HEK293T (cell line): ENCODE data around the gene TBX2.

Experiments
- CTCF ChIA-PET: fragments of 350-600 bp; formaldehyde crosslinking; extraction: SDS; loops from one replicate; lab custom pipeline; 2021; ENCODE audit warnings: antibody characterized with exemption, inconsistent platforms; lab: Yijun Ruan, JAX
- POLR2A ChIA-PET: fragments of 350-600 bp; formaldehyde crosslinking; extraction: SDS; loops from one replicate; lab custom pipeline; 2020; ENCODE audit warnings: antibody characterized with exemption, inconsistent platforms; lab: Yijun Ruan, JAX
- DNase-seq: peaks from one replicate; pipeline ENCODE4 v3.0.0; 2012; ENCODE audit warnings: mixed read lengths; ENCODE audit errors: extremely low spot score
- ARNT ChIP-seq: fragments of 450-650 bp; IDR thresholded peaks from 2 replicates; pipeline ENCODE4 v1.6.1; 2017; ENCODE audit warnings: mild to moderate bottlenecking
- BHLHE40 ChIP-seq: fragments of 450-650 bp; IDR thresholded peaks from 2 replicates; pipeline ENCODE4 v1.6.1; 2016; ENCODE audit warnings: mild to moderate bottlenecking, moderate library complexity, borderline replicate concordance
- CTBP1 ChIP-seq: fragments of 450-650 bp; IDR thresholded peaks from 2 replicates; pipeline ENCODE4 v1.6.1; 2016; ENCODE audit warnings: borderline replicate concordance
- ELF4 ChIP-seq: fragments of 450-650 bp; IDR thresholded peaks from 2 replicates; pipeline ENCODE4 v1.6.1; 2017; ENCODE audit warnings: antibody characterized with exemption
- FOXA1 ChIP-seq: fragments of 450-650 bp; IDR thresholded peaks from 2 replicates; pipeline ENCODE4 v1.6.1; 2016; ENCODE audit warnings: mild to moderate bottlenecking
- FOXK2 ChIP-seq: fragments of 450-650 bp; IDR thresholded peaks from 2 replicates; pipeline ENCODE4 v1.6.1; 2016; ENCODE audit warnings: mild to moderate bottlenecking
- FOXM1 ChIP-seq: fragments of 450-650 bp; IDR thresholded peaks from 2 replicates; pipeline ENCODE4 v1.6.1; 2017; ENCODE audit warnings: mild to moderate bottlenecking, borderline replicate concordance
- HDGF ChIP-seq: fragments of 450-650 bp; IDR thresholded peaks from 2 replicates; pipeline ENCODE4 v1.6.1; 2017; ENCODE audit warnings: antibody characterized with exemption, borderline replicate concordance
- L3MBTL2 ChIP-seq: fragments of 450-650 bp; conservative IDR thresholded peaks from 2 replicates; pipeline ENCODE4 v1.6.1; 2016; ENCODE audit warnings: mild to moderate bottlenecking
- LEF1 ChIP-seq: fragments of 450-650 bp; IDR thresholded peaks from 2 replicates; pipeline ENCODE4 v1.6.1; 2017; ENCODE audit warnings: mild to moderate bottlenecking, borderline replicate concordance
- NFRKB ChIP-seq: fragments of 450-650 bp; IDR thresholded peaks from 2 replicates; pipeline ENCODE4 v1.6.1; 2016; ENCODE audit warnings: mild to moderate bottlenecking, moderate library complexity
- SP1 ChIP-seq: fragments of 450-650 bp; IDR thresholded peaks from 2 replicates; pipeline ENCODE4 v1.6.1; 2017
- SUZ12 ChIP-seq: fragments of 450-650 bp; IDR thresholded peaks from 2 replicates; pipeline ENCODE4 v1.6.1; 2016; ENCODE audit warnings: mild to moderate bottlenecking
- TARDBP ChIP-seq: fragments of 450-650 bp; IDR thresholded peaks from 2 replicates; pipeline ENCODE4 v1.6.1; 2016
- ZNF384 ChIP-seq: fragments of 450-650 bp; IDR thresholded peaks from 2 replicates; pipeline ENCODE4 v1.6.1; 2016
- TF ChIP-seq, protein P1 (sequence below): fragments of 450-650 bp; IDR thresholded peaks from 2 replicates; pipeline ENCODE4 v1.6.1; 2016

TBX2 gene

DNA sequence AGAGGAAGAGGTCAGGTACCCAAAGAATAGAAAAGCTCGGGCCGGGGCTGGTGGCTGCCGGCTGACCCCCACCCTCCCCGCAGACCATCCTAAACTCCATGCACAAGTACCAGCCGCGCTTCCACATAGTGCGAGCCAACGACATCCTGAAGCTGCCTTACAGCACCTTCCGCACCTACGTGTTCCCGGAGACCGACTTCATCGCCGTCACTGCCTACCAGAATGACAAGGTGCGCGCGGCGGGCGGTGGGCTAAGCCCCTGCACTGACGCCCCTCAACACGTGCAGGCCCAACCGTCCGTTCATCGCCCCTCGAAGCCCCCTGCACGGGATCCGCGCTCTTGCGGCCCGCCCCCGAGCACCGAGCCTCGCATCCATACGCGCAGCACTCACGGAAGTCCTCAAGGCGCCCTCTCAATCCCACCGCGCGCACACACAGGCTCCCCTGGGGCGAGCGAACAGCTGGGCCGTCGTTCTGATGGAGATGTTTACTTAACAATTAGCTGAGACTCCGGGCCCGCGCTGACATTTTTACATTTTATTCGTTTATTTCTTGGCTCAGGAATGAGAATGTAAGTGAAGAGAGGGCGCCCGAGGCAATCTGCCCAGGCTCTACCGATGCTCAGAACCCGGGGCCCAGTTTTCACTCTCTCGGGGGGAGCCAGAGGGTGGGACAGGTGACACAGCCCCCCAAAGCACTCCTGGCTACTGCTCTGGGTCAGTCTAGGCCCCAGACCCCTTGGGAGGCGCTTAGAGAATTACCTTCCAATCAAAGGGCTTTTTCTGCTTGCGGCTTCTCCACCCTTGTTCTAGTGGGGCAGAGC is 3.5 kb downstream of the TBX2 start:
- TF ChIP-seq CTBP1 (no peak), ARNT (no peak), HDGF (no peak), NFRKB (no peak), LEF1 (no peak), TARDBP (no peak), ZNF384 (no peak), ELF4 (no peak), BHLHE40 (no peak), FOXM1 (no peak), FOXA1 (no peak), SP1 (no peak), L3MBTL2 (no peak), FOXK2 (no peak), SUZ12 (no peak)
- TF ChIP-seq, protein P1, sequence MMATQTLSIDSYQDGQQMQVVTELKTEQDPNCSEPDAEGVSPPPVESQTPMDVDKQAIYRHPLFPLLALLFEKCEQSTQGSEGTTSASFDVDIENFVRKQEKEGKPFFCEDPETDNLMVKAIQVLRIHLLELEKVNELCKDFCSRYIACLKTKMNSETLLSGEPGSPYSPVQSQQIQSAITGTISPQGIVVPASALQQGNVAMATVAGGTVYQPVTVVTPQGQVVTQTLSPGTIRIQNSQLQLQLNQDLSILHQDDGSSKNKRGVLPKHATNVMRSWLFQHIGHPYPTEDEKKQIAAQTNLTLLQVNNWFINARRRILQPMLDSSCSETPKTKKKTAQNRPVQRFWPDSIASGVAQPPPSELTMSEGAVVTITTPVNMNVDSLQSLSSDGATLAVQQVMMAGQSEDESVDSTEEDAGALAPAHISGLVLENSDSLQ: no peak
- ChIA-PET POLR2A (no interaction called here), CTCF (interaction anchor here (1.8 kb wide), 1 partner anchor 13 kb away, joined by 4 read pairs; no protein-coding TSS in a partner anchor)
- DNase-seq: no peak

DNA sequence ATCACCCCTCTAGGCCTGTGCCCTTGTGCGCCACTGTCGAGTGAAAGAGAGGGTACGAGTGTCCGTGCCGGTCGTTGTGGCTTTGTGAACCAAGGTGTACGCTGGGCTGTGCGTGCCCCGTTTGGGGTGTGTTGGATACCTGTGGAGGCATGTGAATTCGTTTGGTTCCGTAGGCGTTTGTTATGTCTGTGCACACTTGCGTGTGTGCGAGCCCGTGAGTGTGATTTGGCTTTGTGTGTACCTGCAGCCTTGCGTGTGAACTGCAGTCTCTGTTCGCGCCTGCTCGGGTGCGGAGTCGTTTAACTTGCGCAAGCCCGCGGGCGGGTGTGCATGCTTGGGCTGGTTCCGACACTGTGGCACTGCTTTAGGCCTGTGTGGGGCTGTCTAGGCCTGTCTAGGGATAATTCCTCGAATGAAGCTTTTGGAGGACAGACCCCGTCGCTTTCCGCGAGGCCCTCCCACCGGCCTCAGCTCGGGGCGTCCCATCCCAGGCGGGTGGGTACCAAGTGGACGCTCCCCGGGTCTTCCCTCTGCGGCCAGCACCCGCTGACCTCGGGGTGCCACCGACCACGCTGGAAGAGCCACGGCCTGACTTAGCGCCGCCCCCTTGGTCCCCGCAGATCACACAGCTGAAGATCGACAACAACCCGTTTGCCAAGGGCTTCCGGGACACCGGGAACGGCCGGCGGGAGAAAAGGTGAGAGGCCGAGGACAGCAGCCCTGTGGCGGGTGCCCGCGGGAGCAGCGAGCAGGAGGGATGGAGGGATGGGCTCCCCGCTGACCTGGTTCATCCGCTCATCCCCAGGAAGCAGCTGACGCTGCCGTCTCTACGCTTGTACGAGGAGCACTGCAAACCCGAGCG is 4.4 kb downstream of the TBX2 start:
- CTCF ChIA-PET: interaction anchor here (1.8 kb wide), 1 partner anchor 14 kb away, joined by 4 read pairs; no protein-coding TSS in a partner anchor
- TF ChIP-seq CTBP1: no peak
- no peak for TF ChIP-seq ZNF384
- TF ChIP-seq BHLHE40: no peak
- POLR2A ChIA-PET: no interaction called here
- DNase-seq: no peak

DNA sequence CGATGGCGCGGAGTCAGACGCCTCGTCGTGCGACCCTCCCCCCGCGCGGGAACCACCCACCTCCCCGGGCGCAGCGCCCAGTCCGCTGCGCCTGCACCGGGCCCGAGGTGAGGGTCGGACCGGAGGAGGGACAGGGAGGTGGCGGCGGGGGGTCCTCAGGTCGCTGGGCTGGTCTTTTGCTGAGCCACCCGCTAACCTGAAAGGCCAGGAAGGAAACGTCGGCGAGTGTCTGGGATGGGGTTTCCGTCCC is 4.9 kb downstream of the TBX2 start:
- TF ChIP-seq HDGF (no peak), CTBP1 (no peak), ZNF384 (no peak), FOXM1 (no peak), FOXK2 (no peak), LEF1 (no peak), SP1 (no peak), ARNT (no peak), BHLHE40 (no peak)
- TF ChIP-seq, protein P1: no peak
- no peak for DNase-seq
- CTCF ChIA-PET: no interaction called here
- POLR2A ChIA-PET: no interaction called here

DNA sequence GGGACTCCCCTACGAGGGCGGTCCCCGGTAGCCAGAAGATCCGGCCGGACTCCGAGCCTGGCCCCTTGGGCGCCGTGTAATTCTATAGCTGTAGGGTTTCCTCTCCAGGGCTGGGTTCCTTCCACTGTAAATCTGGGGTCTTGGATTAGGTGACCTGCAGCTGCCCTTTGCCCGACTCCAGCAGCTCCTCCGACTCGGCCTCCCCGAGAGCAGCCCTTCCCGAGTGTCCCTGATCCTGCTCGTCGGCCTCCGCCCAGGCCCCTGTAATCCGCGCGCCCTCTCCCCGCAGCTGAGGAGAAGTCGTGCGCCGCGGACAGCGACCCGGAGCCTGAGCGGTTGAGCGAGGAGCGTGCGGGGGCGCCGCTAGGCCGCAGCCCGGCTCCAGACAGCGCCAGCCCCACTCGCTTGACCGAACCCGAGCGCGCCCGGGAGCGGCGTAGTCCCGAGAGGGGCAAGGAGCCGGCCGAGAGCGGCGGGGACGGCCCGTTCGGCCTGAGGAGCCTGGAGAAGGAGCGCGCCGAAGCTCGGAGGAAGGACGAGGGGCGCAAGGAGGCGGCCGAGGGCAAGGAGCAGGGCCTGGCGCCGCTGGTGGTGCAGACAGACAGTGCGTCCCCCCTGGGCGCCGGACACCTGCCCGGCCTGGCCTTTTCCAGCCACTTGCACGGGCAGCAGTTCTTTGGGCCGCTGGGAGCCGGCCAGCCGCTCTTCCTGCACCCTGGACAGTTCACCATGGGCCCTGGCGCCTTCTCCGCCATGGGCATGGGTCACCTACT is 5.5 kb downstream of the TBX2 start:
- no peak for DNase-seq
- CTCF ChIA-PET: no interaction called here
- TF ChIP-seq FOXK2 (no peak), TARDBP (no peak), LEF1 (no peak)
- POLR2A ChIA-PET: no interaction called here

DNA sequence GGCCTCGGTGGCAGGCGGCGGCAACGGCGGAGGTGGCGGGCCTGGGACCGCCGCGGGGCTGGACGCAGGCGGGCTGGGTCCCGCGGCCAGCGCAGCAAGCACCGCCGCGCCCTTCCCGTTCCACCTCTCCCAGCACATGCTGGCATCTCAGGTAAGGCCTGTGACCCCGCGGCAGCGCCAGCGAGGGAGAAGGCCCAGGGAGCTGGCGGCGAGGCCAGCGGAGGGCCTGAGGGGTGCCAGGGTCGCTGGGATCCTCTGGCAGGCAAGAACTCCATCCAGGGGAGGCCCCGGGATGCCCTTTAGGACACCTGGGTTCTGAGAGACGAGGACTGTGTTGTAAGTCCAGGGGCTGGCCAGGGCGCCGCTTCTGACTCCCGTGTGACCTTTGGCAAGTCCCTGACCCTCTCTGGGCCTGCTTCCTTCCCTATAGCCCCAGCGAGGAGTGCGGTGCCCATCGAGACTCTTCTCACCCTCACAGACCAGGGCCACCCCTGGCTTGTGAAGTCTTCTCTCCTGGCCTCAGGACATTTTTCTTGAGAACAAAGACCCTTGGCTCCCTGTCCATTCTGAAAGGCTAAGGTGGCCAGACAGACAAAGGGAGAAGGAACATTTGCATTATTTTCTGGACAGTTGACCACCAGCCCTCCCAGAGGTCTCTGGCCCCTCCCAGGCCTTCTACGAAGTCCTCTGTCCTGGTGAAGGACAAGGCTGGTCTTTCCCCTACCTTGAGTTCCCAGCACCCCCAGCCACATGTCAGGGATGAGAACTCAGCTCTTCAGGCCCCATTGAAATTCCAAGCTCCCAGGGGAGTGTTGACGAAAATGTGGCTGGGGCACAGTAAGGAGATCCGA is 6.3 kb downstream of the TBX2 start:
- CTCF ChIA-PET: no interaction called here
- no peak for DNase-seq
- TF ChIP-seq HDGF: no peak
- TF ChIP-seq ZNF384: no peak
- no peak for TF ChIP-seq FOXA1
- TF ChIP-seq L3MBTL2: no peak
- TF ChIP-seq, protein P1: no peak
- TF ChIP-seq NFRKB: no peak
- POLR2A ChIA-PET: no interaction called here

DNA sequence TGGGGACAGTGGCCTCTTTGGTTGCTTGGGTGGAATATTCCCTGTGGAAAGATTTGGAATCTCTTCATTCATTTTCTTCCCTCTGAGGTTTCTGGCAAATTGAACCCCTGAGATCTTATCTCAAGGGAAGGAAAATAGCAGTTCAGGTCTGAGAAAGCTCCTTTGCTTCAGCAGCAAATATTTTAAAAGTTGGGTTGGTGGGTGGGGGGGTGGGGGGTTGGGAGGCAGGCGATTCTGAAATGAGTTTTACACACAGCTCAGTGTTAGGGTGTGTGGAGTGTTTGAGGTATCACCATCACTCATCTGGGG is 6.8 kb downstream of the TBX2 start:
- DNase-seq: no peak
- POLR2A ChIA-PET: no interaction called here
- no peak for TF ChIP-seq CTBP1
- no peak for TF ChIP-seq ZNF384
- TF ChIP-seq FOXK2: no peak
- no peak for TF ChIP-seq FOXA1
- no peak for TF ChIP-seq TARDBP
- TF ChIP-seq FOXM1: no peak
- no peak for TF ChIP-seq NFRKB
- no peak for TF ChIP-seq HDGF
- no peak for TF ChIP-seq ARNT
- TF ChIP-seq, protein P1: no peak
- TF ChIP-seq SUZ12: no peak
- no peak for TF ChIP-seq L3MBTL2
- TF ChIP-seq BHLHE40: no peak
- TF ChIP-seq LEF1: no peak
- TF ChIP-seq ELF4: no peak
- no peak for TF ChIP-seq SP1
- CTCF ChIA-PET: no interaction called here
